Measurements from ENCODE around the gene VEGFC. TPM values are rescaled to one million over a fixed set of nuclear protein-coding genes. Genes with fewer than 3 reads are reported as not detected.

The VEGFC gene
- total and polyA plus RNA-seq, 2 experiments from 2014 or later: 2.9 to 4.2 TPM

DNA sequence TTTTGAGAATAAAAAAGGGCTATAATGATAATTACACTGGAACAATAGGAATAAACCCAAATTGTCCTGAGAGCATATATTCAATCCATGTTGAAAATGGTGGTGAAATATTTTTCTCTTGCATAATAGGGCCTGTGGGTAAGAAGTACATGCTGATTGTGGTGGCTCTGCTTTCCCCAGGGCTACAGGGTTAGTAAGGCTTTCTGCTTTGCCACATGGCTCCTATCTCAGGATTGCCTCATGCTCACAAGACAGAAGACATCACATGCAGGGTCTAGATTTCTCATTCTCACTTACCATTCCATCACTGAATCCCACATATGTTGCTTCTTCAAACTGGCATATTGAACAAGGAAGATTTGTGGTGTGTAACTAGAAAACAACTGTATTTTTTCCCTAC, 12.4 kb upstream of the VEGFC start:
- no peaks in the 10 kb centered on the region for H3K9me2 ChIP-seq (replicated peaks; ENCODE audit: insufficient read depth)
- DNase-seq (ENCODE audit: low spot score): no peak
- H3K27ac ChIP-seq: no peak overlapping the region
- H3K9me3 ChIP-seq (ENCODE audit: low read depth): no peaks in the 10 kb centered on the region
- H3K27me3 ChIP-seq: no peaks in the 10 kb centered on the region
- H3K36me3 ChIP-seq (replicated peaks; ENCODE audit: insufficient read depth, low read depth): no peaks in the 10 kb centered on the region
- TF ChIP-seq, protein P1, sequence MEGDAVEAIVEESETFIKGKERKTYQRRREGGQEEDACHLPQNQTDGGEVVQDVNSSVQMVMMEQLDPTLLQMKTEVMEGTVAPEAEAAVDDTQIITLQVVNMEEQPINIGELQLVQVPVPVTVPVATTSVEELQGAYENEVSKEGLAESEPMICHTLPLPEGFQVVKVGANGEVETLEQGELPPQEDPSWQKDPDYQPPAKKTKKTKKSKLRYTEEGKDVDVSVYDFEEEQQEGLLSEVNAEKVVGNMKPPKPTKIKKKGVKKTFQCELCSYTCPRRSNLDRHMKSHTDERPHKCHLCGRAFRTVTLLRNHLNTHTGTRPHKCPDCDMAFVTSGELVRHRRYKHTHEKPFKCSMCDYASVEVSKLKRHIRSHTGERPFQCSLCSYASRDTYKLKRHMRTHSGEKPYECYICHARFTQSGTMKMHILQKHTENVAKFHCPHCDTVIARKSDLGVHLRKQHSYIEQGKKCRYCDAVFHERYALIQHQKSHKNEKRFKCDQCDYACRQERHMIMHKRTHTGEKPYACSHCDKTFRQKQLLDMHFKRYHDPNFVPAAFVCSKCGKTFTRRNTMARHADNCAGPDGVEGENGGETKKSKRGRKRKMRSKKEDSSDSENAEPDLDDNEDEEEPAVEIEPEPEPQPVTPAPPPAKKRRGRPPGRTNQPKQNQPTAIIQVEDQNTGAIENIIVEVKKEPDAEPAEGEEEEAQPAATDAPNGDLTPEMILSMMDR (IDR thresholded peaks at IDR 0.05; ENCODE audit: poor library complexity): no peak
- no peak for TF ChIP-seq EZH2 (IDR thresholded peaks at IDR 0.05; ENCODE audit: borderline replicate concordance)
- no peak for TF ChIP-seq EZH2phosphoT487 (IDR thresholded peaks at IDR 0.05; ENCODE audit: low read depth, severe bottlenecking, unreplicated experiment)
- H4K20me1 ChIP-seq (ENCODE audit: insufficient read depth, poor library complexity, severe bottlenecking): no peaks in the 10 kb centered on the region
- H3K4me3 ChIP-seq: no peak overlapping the region
- no peaks in the 10 kb centered on the region for H3K4me1 ChIP-seq (ENCODE audit: insufficient read depth)
- no peak overlapping the region for H3K4me2 ChIP-seq
- H3K79me2 ChIP-seq: no peaks in the 10 kb centered on the region
- H2AFZ ChIP-seq: no peak overlapping the region

DNA sequence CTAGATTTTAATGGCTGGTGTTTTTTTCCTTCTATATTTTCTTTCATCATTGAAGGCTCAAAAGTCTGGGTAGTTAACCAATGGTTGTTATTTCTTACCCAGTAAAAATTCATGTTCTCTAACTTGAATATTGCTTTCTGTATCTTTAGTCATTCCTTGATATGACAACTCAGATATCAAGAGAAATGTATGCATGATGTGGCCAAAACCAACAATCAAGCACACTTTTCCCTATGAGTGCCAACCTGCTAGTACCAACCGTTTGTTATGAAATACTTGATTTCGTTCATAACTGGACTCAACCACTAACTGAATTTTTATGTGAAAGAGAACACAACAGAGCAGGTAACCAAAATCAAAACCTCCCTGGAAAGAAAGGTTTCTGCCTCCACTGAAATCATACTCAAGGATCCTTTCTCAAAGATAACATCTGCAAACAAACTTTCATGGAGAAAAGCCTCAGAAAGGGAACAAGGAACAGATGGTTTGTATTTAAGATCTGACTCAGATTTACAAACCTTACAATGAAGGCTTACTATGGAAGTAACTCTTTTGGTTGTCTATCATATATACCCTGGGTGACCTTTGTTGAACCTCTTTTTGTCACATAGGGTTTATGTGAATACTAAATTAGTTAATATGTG, 8.3 kb upstream of the VEGFC start:
- no peak for DNase-seq (ENCODE audit: low spot score)
- H4K20me1 ChIP-seq (ENCODE audit: insufficient read depth, poor library complexity, severe bottlenecking): no peaks in the 10 kb centered on the region
- H3K4me3 ChIP-seq: no peak overlapping the region
- H3K9me3 ChIP-seq (ENCODE audit: low read depth): no peaks in the 10 kb centered on the region
- H3K4me2 ChIP-seq: no peak overlapping the region
- peaks cover 6% of the 10 kb centered on the region for H3K27me3 ChIP-seq
- TF ChIP-seq EZH2 (IDR thresholded peaks at IDR 0.05; ENCODE audit: borderline replicate concordance): no peak
- TF ChIP-seq, protein P1 (IDR thresholded peaks at IDR 0.05; ENCODE audit: poor library complexity): no peak
- TF ChIP-seq EZH2phosphoT487 (IDR thresholded peaks at IDR 0.05; ENCODE audit: low read depth, severe bottlenecking, unreplicated experiment): no peak
- no peak overlapping the region for H3K27ac ChIP-seq
- H3K79me2 ChIP-seq: no peaks in the 10 kb centered on the region
- no peaks in the 10 kb centered on the region for H3K4me1 ChIP-seq (ENCODE audit: insufficient read depth)
- no peak overlapping the region for H2AFZ ChIP-seq
- H3K36me3 ChIP-seq (replicated peaks; ENCODE audit: insufficient read depth, low read depth): no peaks in the 10 kb centered on the region
- 0% methylated on average over 2 of the region's 2 CpGs for WGBS (ENCODE audit: low lambda C conversion rate, missing lambda C conversion rate)
- no peaks in the 10 kb centered on the region for H3K9me2 ChIP-seq (replicated peaks; ENCODE audit: insufficient read depth)

GRCh38 chr4:176799653-176800052, 6.9 kb upstream of the VEGFC start:
- DNase-seq (ENCODE audit: low spot score): no peak
- no peaks in the 10 kb centered on the region for H3K36me3 ChIP-seq (replicated peaks; ENCODE audit: insufficient read depth, low read depth)
- 90% methylated on average over 2 of the region's 2 CpGs for WGBS (ENCODE audit: low lambda C conversion rate, missing lambda C conversion rate)

More at GRCh38 chr4:176799653-176800052, 6.9 kb upstream of the VEGFC start:
- Histone ChIP-seq H3K9me3 (ENCODE audit: low read depth) (no peaks in the 10 kb centered on the region), H3K9me2 (replicated peaks; ENCODE audit: insufficient read depth) (no peaks in the 10 kb centered on the region), H4K20me1 (ENCODE audit: insufficient read depth, poor library complexity, severe bottlenecking) (no peaks in the 10 kb centered on the region), H3K4me2 (no peak overlapping the region), H3K27me3 (peaks cover 6% of the 10 kb centered on the region), H3K27ac (no peak overlapping the region), H3K79me2 (no peaks in the 10 kb centered on the region), H3K4me3 (no peak overlapping the region), H3K4me1 (ENCODE audit: insufficient read depth) (no peaks in the 10 kb centered on the region), H2AFZ (no peak overlapping the region)
- no peak for TF ChIP-seq EZH2 (IDR thresholded peaks at IDR 0.05; ENCODE audit: borderline replicate concordance)
- TF ChIP-seq, protein P1 (IDR thresholded peaks at IDR 0.05; ENCODE audit: poor library complexity): no peak
- TF ChIP-seq EZH2phosphoT487 (IDR thresholded peaks at IDR 0.05; ENCODE audit: low read depth, severe bottlenecking, unreplicated experiment): no peak

All from hepatocyte (in vitro differentiated cells).